ENCODE results near the gene ATXN8OS. TPM values are rescaled to one million over a fixed set of nuclear protein-coding genes. Genes with fewer than 3 reads are reported as not detected.

The ATXN8OS gene
- total RNA-seq, 1 experiment from 2014 or later: not detected

DNA sequence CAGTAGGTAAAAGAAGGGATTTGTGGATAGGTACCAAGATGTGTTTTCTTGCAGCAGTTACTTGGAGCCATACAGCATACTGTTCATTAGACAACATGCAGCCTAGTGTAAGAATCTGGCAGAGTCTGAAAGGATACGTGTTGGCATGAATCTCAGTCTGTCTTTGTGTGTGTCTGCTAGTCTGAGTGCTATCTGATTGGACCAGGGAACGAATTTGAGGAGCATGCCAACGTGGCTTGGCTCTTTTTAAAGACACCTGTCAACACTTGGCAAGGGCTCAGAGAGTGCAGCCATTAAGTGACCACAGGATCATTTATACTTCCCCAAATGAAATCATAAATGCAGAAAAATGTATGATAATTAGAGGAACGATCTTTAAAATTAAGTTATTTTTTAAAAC, 27.6 kb upstream of the ATXN8OS start:
- no peaks in the 10 kb centered on the region for H3K36me3 Mint-ChIP-seq (ENCODE audit: insufficient read depth in 1 of 3, low read depth in 3 of 3)
- no peak overlapping the region for H3K56ac ChIP-seq (ENCODE audit: insufficient read length, low read depth, low read length)
- H3K79me2 ChIP-seq (ENCODE audit: insufficient read depth, low read length): no peaks in the 10 kb centered on the region
- no peak overlapping the region for H3K14ac ChIP-seq (ENCODE audit: insufficient read depth, low read length)
- H3K23me2 ChIP-seq (ENCODE audit: insufficient read length, low read depth, low read length, poor library complexity, severe bottlenecking): no peaks in the 10 kb centered on the region
- H2AFZ ChIP-seq (ENCODE audit: low read length): no peak overlapping the region
- no peaks in the 10 kb centered on the region for H3K4me1 Mint-ChIP-seq
- H4K20me1 ChIP-seq (ENCODE audit: control insufficient read depth, insufficient read depth, insufficient read length): no peaks in the 10 kb centered on the region
- no peak overlapping the region for H2BK20ac ChIP-seq (ENCODE audit: low read depth, low read length, poor library complexity, severe bottlenecking)
- no peak overlapping the region for H4K8ac ChIP-seq (replicated peaks; ENCODE audit: insufficient read length, low read depth, low read length)
- H3K18ac ChIP-seq (ENCODE audit: insufficient read length, low read depth, low read length): no peak overlapping the region
- H2BK5ac ChIP-seq (ENCODE audit: insufficient read length, low read length): no peak overlapping the region
- no peak overlapping the region for H2AK5ac ChIP-seq (ENCODE audit: insufficient read length, low read length)
- no peak overlapping the region for H3K4ac ChIP-seq (ENCODE audit: low read depth, low read length)
- H3K27me3 ChIP-seq (ENCODE audit: insufficient read depth, low read length): no peaks in the 10 kb centered on the region
- H3K9ac ChIP-seq (ENCODE audit: extremely low read depth, insufficient read length, low read length): no peak overlapping the region
- no peak overlapping the region for H2BK120ac ChIP-seq (ENCODE audit: low read depth, low read length, poor library complexity, severe bottlenecking)
- H4K91ac ChIP-seq (ENCODE audit: insufficient read length, low read depth, low read length): no peak overlapping the region
- H3K4me1 ChIP-seq (ENCODE audit: insufficient read depth, low read length): no peaks in the 10 kb centered on the region
- no peak overlapping the region for H4K5ac ChIP-seq (ENCODE audit: insufficient read length, low read depth, low read length)
- no peak overlapping the region for H3K4me2 ChIP-seq (ENCODE audit: insufficient read depth, insufficient read length, low read length)
- no peaks in the 10 kb centered on the region for H3K79me1 ChIP-seq (ENCODE audit: insufficient read depth, low read depth, low read length, poor library complexity, severe bottlenecking)
- no peak overlapping the region for H2BK15ac ChIP-seq (ENCODE audit: low read depth, low read length)
- no peak overlapping the region for H3K23ac ChIP-seq (ENCODE audit: insufficient read length, low read depth, low read length)
- no peaks in the 10 kb centered on the region for H3K27me3 Mint-ChIP-seq (ENCODE audit: low read depth)
- TF ChIP-seq, protein P1, sequence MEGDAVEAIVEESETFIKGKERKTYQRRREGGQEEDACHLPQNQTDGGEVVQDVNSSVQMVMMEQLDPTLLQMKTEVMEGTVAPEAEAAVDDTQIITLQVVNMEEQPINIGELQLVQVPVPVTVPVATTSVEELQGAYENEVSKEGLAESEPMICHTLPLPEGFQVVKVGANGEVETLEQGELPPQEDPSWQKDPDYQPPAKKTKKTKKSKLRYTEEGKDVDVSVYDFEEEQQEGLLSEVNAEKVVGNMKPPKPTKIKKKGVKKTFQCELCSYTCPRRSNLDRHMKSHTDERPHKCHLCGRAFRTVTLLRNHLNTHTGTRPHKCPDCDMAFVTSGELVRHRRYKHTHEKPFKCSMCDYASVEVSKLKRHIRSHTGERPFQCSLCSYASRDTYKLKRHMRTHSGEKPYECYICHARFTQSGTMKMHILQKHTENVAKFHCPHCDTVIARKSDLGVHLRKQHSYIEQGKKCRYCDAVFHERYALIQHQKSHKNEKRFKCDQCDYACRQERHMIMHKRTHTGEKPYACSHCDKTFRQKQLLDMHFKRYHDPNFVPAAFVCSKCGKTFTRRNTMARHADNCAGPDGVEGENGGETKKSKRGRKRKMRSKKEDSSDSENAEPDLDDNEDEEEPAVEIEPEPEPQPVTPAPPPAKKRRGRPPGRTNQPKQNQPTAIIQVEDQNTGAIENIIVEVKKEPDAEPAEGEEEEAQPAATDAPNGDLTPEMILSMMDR (conservative IDR thresholded peaks at IDR 0.05): no peak
- WGBS (ENCODE audit: extremely low coverage, insufficient read length, low lambda C conversion rate): no CpG with 5 or more reads among the region's 4 CpGs
- H3K9me3 Mint-ChIP-seq: no peaks in the 10 kb centered on the region
- H3K9me3 ChIP-seq (ENCODE audit: control insufficient read depth, low read depth, low read length): no peaks in the 10 kb centered on the region
- no peak overlapping the region for H3T11ph ChIP-seq (ENCODE audit: low read length)
- no peak overlapping the region for H3K27ac Mint-ChIP-seq
- no peak for DNase-seq
- H3K27ac ChIP-seq (ENCODE audit: insufficient read length, low read depth, low read length): no peak overlapping the region
- H3K4me3 Mint-ChIP-seq: no peak overlapping the region
- no peak overlapping the region for H2BK12ac ChIP-seq (ENCODE audit: insufficient read length, low read depth, low read length)
